Urinary bladder (tissue), 4 donors: ENCODE measurements around the gene XPNPEP1. TPM values are rescaled to one million over a fixed set of nuclear protein-coding genes. Genes with fewer than 3 reads are reported as not detected.
A peak's percentile ranks its signal among the peaks of the same experiment; 100 is the strongest.

ENCODE experiments used
- DNase-seq: peaks from one replicate; pipeline ENCODE4 v3.0.0-alpha.2; 2015; ENCODE audit errors: extremely low spot score
- H3K27ac ChIP-seq: one replicate; pipeline ENCODE4 v1.5.1; 2013; ENCODE audit warnings: low read depth, mild to moderate bottlenecking, moderate library complexity
- H3K36me3 ChIP-seq: one replicate; pipeline ENCODE4 v1.6.1; 2013; ENCODE audit warnings: mild to moderate bottlenecking, moderate library complexity; ENCODE audit not compliant: insufficient read depth
- H3K4me1 ChIP-seq: one replicate; pipeline ENCODE4 v1.6.1; 2013; ENCODE audit warnings: mild to moderate bottlenecking, moderate library complexity; ENCODE audit not compliant: insufficient read depth
- H3K4me3 ChIP-seq: one replicate; pipeline ENCODE4 v1.5.1; 2013; ENCODE audit warnings: low read depth, low read length
- WGBS: extraction: QIAGEN DNeasy Blood & Tissue Kit; methylation state at CpG from one replicate; pipeline ENCODE4 v1.1.7; 2013; 5-methylcytosine and 5-hydroxymethylcytosine counted together
- polyA plus RNA-seq: library from polyadenylated mRNA; stranded (reverse); fragments of 200-250 nt; gene quantifications from one replicate; pipeline ENCODE4 v1.2.3, GENCODE V29; 2013
- total RNA-seq: library from RNA; depleted of rRNA; stranded (reverse); fragments of >200 nt; gene quantifications from one replicate; pipeline ENCODE4 v1.2.3, GENCODE V29; 2014
- donor health status: healthy with polysubstance abuse.
- donor health status: healthy.

The XPNPEP1 gene
- total and polyA plus RNA-seq, 2 donors = 38.1 to 89.1 TPM

GRCh38 chr10:109902992-109903947, 20.0 kb downstream of the XPNPEP1 start:
- DNase-seq = no peak
- Histone ChIP-seq H3K36me3 (no peaks in the 10 kb centered on the region), H3K4me1 (peaks cover 3% of the 10 kb centered on the region), H3K27ac (peak overlapping the region; percentile 27), H3K4me3 (no peak overlapping the region)
- 57% methylated on average over 7 of the region's 7 CpGs for WGBS

DNA sequence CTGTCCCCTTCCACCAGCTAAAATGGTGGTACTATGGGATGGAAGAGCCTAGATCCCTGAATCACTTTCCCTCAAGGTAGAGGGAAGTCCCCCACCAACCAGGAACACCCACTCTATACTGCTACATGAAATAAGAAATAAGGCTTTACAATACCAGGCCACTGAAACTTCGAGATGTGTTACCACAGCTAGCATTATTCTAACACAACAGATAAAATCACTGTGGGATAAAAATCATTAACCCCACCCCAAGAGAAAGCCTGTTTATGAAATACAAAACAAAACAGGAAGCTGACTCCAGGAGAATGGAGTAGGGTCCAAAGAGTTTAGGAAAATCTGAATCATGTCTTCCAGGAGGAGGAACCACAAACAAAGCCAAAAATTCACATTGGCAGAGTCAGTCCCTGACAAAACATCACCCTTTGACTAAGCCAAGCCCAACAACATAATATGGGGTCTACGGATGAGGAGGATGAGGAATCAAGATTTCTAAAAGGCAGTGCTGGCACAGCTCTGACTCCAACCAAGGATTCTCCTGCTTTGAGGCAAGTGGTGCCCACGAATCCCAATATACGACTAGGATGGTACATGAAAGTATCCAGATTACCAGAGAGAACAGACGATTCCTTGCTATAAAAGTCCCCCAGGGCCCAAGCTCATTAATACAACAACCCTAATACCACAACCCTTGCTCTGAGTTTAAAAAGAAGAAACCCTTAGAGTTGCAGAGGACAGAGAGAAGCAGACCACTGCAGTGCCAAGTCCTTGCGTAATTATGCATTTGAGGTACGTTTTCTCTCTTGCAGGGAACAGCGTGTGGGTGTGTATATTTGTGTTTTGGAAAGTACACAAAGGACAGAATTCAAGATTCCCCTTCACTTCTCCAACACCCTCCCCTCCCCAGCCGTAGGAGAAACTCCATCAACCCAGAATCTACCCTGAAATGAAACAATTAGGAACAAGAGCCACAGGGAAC, 23.7 kb downstream of the XPNPEP1 start:
- Histone ChIP-seq H3K36me3 (no peaks in the 10 kb centered on the region), H3K27ac (peak overlapping the region; percentile 63), H3K4me3 (no peak overlapping the region), H3K4me1 (peaks cover 3% of the 10 kb centered on the region)
- no peak for DNase-seq
- 62% methylated on average over 9 of the region's 9 CpGs for WGBS

- Histone ChIP-seq H3K4me3 (no peak overlapping the region), H3K27ac (peak overlapping the region; percentile 63), H3K36me3 (no peaks in the 10 kb centered on the region), H3K4me1 (peaks cover 3% of the 10 kb centered on the region)
- 63% methylated on average over 5 of the region's 5 CpGs for WGBS
- DNase-seq = no peak
These were observed 24.5 kb downstream of the XPNPEP1 start for GRCh38 chr10:109898666-109899355.

DNA sequence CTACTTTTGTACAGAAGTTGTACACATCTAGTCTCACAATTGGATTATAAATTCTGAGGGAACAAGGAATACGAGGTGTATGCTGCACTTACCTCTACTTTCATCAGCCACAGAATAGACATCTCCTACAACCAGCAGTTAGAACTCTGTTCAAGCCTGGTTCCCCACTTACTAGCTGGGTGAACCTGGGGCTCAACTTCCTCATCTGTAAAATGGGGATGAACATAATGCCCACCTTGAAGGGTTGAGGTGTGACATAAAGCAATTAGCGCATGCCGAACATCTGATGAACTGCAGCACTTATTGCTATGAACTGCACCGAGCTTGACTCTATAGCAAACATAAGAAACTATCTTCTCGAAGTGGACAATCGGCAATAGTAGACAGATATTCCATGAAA, 25.3 kb downstream of the XPNPEP1 start:
- no peak for DNase-seq
- peaks cover 3% of the 10 kb centered on the region for H3K4me1 ChIP-seq
- H3K4me3 ChIP-seq = no peak overlapping the region
- 98% methylated on average over 6 of the region's 6 CpGs for WGBS
- H3K36me3 ChIP-seq = no peaks in the 10 kb centered on the region
- H3K27ac ChIP-seq = no peak overlapping the region

DNA sequence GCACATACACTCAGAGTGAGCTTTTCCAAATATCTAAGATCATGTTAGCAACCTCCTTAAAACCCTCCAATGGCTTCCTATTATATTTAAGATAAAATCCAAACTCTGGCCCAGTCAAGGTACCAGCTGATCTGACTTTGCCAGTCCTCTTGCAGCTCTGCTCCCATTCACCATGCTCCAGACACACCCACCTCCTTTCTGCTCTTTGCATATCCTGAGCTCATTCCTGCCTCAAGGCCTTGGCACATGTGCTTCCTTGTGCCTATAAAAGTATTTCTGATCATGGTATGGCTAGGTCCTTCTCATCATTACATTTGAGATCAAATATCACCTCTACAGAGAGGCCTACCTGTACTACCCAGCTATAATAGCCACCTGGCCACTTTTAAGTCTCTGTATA, 27.5 kb downstream of the XPNPEP1 start:
- no peak for DNase-seq

GRCh38 chr10:109895095-109895818, 28.1 kb downstream of the XPNPEP1 start:
- WGBS = 38% methylated on average over 7 of the region's 7 CpGs
- Histone ChIP-seq H3K4me1 (no peaks in the 10 kb centered on the region), H3K4me3 (no peak overlapping the region), H3K36me3 (no peaks in the 10 kb centered on the region), H3K27ac (peak overlapping the region; percentile 13)
- no peak for DNase-seq

More for the DNA sequence above, 27.5 kb downstream of the XPNPEP1 start:
- Histone ChIP-seq H3K4me1 (no peaks in the 10 kb centered on the region), H3K36me3 (no peaks in the 10 kb centered on the region), H3K4me3 (no peak overlapping the region), H3K27ac (peak overlapping the region; percentile 12)

GRCh38 chr10:109894516-109894915, 28.8 kb downstream of the XPNPEP1 start:
- Histone ChIP-seq H3K36me3 (no peaks in the 10 kb centered on the region), H3K4me3 (no peak overlapping the region), H3K27ac (peak overlapping the region; percentile 48), H3K4me1 (no peaks in the 10 kb centered on the region)
- no peak for DNase-seq
- WGBS = 26% methylated on average over 5 of the region's 5 CpGs

- no peak overlapping the region for H3K27ac ChIP-seq
- 94% methylated on average over 4 of the region's 4 CpGs for WGBS
- no peak overlapping the region for H3K4me3 ChIP-seq
- no peaks in the 10 kb centered on the region for H3K4me1 ChIP-seq
- H3K36me3 ChIP-seq = no peaks in the 10 kb centered on the region
- no peak for DNase-seq
These were observed 29.9 kb downstream of the XPNPEP1 start for GRCh38 chr10:109893386-109893785.

DNA sequence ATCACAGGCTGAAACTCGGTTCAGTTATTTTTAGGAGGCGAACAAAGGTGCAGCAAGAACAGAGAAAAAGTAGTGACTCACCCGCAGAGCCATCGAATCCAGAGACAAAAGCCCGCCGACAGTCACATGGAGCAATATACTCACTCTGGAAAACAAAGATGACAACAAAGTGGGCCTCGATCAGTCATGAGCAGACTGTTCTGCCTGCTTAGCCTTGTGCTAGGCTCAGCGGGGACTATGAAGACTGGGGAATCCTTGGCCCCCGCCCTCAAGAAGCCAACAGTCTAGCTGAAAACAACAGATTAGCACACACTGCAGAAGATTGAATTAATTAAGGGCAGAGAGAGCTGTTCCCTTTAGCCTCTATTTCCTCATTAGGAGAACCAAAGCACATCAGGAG, 30.4 kb downstream of the XPNPEP1 start:
- Histone ChIP-seq H3K4me1 (no peaks in the 10 kb centered on the region), H3K27ac (no peak overlapping the region), H3K36me3 (no peaks in the 10 kb centered on the region), H3K4me3 (no peak overlapping the region)
- WGBS = 83% methylated on average over 9 of the region's 9 CpGs
- no peak for DNase-seq

DNA sequence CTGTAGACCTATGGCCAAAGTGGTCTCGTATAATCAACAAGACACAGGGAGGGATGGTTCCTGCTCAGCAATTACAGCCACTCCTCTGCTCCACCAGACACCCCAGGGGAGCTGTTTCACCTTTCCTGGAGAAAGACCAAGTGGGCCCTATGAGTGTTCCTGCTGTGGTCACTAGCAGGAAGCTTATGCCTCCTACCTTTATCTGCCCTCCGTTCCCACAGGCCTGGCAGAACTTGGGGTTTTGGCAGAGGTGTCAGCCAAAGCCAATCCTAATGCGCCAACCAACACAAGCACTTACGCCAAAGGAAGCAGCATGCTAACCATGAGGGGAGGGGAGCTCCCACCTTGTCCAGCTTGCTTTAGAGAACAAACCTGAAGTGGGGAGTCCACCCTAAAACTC, 31.2 kb downstream of the XPNPEP1 start:
- no peak overlapping the region for H3K27ac ChIP-seq
- no peaks in the 10 kb centered on the region for H3K4me1 ChIP-seq
- DNase-seq = no peak
- 88% methylated on average over 4 of the region's 4 CpGs for WGBS
- no peak overlapping the region for H3K4me3 ChIP-seq
- no peaks in the 10 kb centered on the region for H3K36me3 ChIP-seq

- 92% methylated on average over 2 of the region's 2 CpGs for WGBS
- Histone ChIP-seq H3K36me3 (no peaks in the 10 kb centered on the region), H3K4me1 (no peaks in the 10 kb centered on the region), H3K4me3 (no peak overlapping the region), H3K27ac (no peak overlapping the region)
- DNase-seq = no peak
These were observed 32.2 kb downstream of the XPNPEP1 start for GRCh38 chr10:109891105-109891504.

DNA sequence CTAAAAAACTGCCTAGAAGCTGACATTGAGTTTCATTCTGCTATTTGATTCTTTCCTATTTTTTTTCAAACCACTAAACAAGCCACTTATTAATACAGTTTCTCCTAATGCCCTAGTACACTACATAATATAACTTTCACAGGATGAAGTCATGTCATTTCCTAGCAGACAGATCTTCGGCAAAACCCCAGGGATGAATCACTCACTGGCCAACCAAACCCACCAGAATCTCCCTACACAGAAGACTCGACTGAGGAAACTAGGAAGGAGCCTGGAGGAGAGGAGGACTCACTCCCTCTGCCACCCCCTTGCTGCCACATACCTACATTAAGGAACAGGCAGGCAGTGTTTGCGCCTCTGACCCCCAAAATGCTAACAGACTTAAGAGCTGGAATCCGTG, 33.4 kb downstream of the XPNPEP1 start:
- Histone ChIP-seq H3K27ac (no peak overlapping the region), H3K4me1 (no peaks in the 10 kb centered on the region), H3K36me3 (no peaks in the 10 kb centered on the region), H3K4me3 (no peak overlapping the region)
- 76% methylated on average over 4 of the region's 4 CpGs for WGBS
- no peak for DNase-seq

- Histone ChIP-seq H3K36me3 (no peaks in the 10 kb centered on the region), H3K4me1 (no peaks in the 10 kb centered on the region), H3K27ac (no peak overlapping the region), H3K4me3 (no peak overlapping the region)
- no peak for DNase-seq
- WGBS = 84% methylated on average over 9 of the region's 9 CpGs
These were observed 35.5 kb downstream of the XPNPEP1 start for GRCh38 chr10:109887776-109888175.
